T-cell (primary cell): ENCODE data around the gene ADAMTS14. TPM values are rescaled to one million over a fixed set of nuclear protein-coding genes. Genes with fewer than 3 reads are reported as not detected.
A peak's percentile ranks its signal among the peaks of the same experiment; 100 is the strongest.

Experiments
- ATAC-seq, 4 experiments: fragments of 200-7000 bp in 3 of 4; fragments of 150-1000 bp in 1 of 4; cut with Tn5 transposase; replicated peaks in 1 of 4; 1 replicate in 3 of 4; 2 replicates in 1 of 4; pipeline ENCODE4 v1.10.0; 2021; ENCODE audit warnings: moderate library complexity in 3 of 4, mild to moderate bottlenecking in 2 of 4, moderate number of reproducible peaks in 1 of 4
- CTCF ChIA-PET, 2 donors: fragments of 300-600 bp; sonication (Branson Sonifier 250); formaldehyde crosslinking; loops; one replicate each; lab custom pipeline; 2022; ENCODE audit warnings: antibody characterized with exemption in 2 of 2; lab: Charles Lee
- POLR2A ChIA-PET, 2 donors: fragments of 300-600 bp; sonication (Branson Sonifier 250); formaldehyde crosslinking; loops; one replicate each; lab custom pipeline; 2022; ENCODE audit warnings: antibody characterized with exemption in 2 of 2; lab: Charles Lee
- DNase-seq, 35 experiments: peaks; one replicate each; pipeline versions ENCODE4 v3.0.0 to v3.0.0-alpha.2; 2013 to 2023
- H3K27ac ChIP-seq: one replicate; pipeline ENCODE4 v1.5.1; 2013; ENCODE audit warnings: low read length
- H3K27me3 ChIP-seq, 2 experiments: replicated peaks in 1 of 2; 1 replicate in 1 of 2; 2 replicates in 1 of 2; pipeline versions ENCODE4 v1.6.1 to v1.7.0; 2013; ENCODE audit warnings: low read length in 1 of 2, mixed read lengths in 1 of 2; ENCODE audit not compliant: control insufficient read depth in 2 of 2, insufficient read depth in 2 of 2; ENCODE audit errors: extremely low read depth in 1 of 2
- H3K36me3 ChIP-seq, 2 donors: 1 replicate in 1 of 2; 2 replicates in 1 of 2; pipeline versions ENCODE4 v1.6.1 to v1.7.0; 2013; ENCODE audit warnings: low read length in 1 of 2; ENCODE audit not compliant: control insufficient read depth in 2 of 2, insufficient read depth in 1 of 2; ENCODE audit errors: extremely low read depth in 1 of 2
- H3K4me1 ChIP-seq, 2 experiments: 1 replicate in 1 of 2; 2 replicates in 1 of 2; pipeline versions ENCODE4 v1.6.1 to v1.7.0; 2013; ENCODE audit warnings: low read length in 2 of 2, mixed read lengths in 1 of 2; ENCODE audit not compliant: insufficient read depth in 2 of 2, control insufficient read depth in 1 of 2; ENCODE audit errors: extremely low read depth in 1 of 2
- H3K4me3 ChIP-seq, 2 donors: 1 replicate in 1 of 2; 2 replicates in 1 of 2; pipeline versions ENCODE4 v1.5.1 to v1.7.0; 2013; ENCODE audit warnings: mild to moderate bottlenecking in 2 of 2, low read length in 1 of 2, moderate library complexity in 1 of 2; ENCODE audit not compliant: control insufficient read depth in 1 of 2; ENCODE audit errors: extremely low read depth in 1 of 2
- H3K9me3 ChIP-seq: 2 replicates; pipeline ENCODE4 v1.7.0; 2013
- H3K27ac Mint-ChIP-seq, 2 donors: one replicate each; pipeline ENCODE4 v1.8.0; 2020 to 2021; ENCODE audit warnings: mild to moderate bottlenecking in 2 of 2, mixed read lengths in 2 of 2
- H3K27me3 Mint-ChIP-seq, 2 donors: one replicate each; pipeline ENCODE4 v1.8.0; 2021 to 2022; ENCODE audit warnings: mixed read lengths in 2 of 2
- H3K36me3 Mint-ChIP-seq: one replicate; pipeline ENCODE4 v1.8.0; 2021; ENCODE audit warnings: mixed read lengths
- H3K4me1 Mint-ChIP-seq, 3 donors: one replicate each; pipeline ENCODE4 v1.8.0; 2020 to 2022; ENCODE audit warnings: mixed read lengths in 3 of 3, mild to moderate bottlenecking in 1 of 3
- H3K4me3 Mint-ChIP-seq, 3 donors: one replicate each; pipeline ENCODE4 v1.8.0; 2020 to 2022; ENCODE audit warnings: mild to moderate bottlenecking in 3 of 3, mixed read lengths in 3 of 3, moderate library complexity in 3 of 3
- H3K9me3 Mint-ChIP-seq, 3 donors: one replicate each; pipeline ENCODE4 v1.8.0; 2020 to 2022; ENCODE audit warnings: mixed read lengths in 3 of 3
- WGBS: methylation state at CpG from one replicate; pipeline ENCODE4 v1.1.5; 2013; ENCODE audit warnings: missing lambda C conversion rate; ENCODE audit not compliant: insufficient coverage; 5-methylcytosine and 5-hydroxymethylcytosine counted together
- total RNA-seq, 35 experiments: library from RNA in 6 of 35; stranded (reverse) in 6 of 35; fragments of 120-200 nt in 1 of 35; gene quantifications; one replicate each; pipeline versions ENCODE4 v1.2.1 to v1.2.4 and lab custom pipeline; 2013 to 2026

The ADAMTS14 gene, protein sequence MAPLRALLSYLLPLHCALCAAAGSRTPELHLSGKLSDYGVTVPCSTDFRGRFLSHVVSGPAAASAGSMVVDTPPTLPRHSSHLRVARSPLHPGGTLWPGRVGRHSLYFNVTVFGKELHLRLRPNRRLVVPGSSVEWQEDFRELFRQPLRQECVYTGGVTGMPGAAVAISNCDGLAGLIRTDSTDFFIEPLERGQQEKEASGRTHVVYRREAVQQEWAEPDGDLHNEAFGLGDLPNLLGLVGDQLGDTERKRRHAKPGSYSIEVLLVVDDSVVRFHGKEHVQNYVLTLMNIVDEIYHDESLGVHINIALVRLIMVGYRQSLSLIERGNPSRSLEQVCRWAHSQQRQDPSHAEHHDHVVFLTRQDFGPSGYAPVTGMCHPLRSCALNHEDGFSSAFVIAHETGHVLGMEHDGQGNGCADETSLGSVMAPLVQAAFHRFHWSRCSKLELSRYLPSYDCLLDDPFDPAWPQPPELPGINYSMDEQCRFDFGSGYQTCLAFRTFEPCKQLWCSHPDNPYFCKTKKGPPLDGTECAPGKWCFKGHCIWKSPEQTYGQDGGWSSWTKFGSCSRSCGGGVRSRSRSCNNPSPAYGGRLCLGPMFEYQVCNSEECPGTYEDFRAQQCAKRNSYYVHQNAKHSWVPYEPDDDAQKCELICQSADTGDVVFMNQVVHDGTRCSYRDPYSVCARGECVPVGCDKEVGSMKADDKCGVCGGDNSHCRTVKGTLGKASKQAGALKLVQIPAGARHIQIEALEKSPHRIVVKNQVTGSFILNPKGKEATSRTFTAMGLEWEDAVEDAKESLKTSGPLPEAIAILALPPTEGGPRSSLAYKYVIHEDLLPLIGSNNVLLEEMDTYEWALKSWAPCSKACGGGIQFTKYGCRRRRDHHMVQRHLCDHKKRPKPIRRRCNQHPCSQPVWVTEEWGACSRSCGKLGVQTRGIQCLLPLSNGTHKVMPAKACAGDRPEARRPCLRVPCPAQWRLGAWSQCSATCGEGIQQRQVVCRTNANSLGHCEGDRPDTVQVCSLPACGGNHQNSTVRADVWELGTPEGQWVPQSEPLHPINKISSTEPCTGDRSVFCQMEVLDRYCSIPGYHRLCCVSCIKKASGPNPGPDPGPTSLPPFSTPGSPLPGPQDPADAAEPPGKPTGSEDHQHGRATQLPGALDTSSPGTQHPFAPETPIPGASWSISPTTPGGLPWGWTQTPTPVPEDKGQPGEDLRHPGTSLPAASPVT
- total RNA-seq (under 1 TPM in 4 of 5 donors, not detected in 1; 0.09 to 0.13 (median 0.10) TPM), total RNA-seq (lab: John Stamatoyannopoulos, UW) (0 to 0.41 (median 0.11) reads per million in 29 experiments)
- 0.04 TPM for total RNA-seq (2013)

DNA sequence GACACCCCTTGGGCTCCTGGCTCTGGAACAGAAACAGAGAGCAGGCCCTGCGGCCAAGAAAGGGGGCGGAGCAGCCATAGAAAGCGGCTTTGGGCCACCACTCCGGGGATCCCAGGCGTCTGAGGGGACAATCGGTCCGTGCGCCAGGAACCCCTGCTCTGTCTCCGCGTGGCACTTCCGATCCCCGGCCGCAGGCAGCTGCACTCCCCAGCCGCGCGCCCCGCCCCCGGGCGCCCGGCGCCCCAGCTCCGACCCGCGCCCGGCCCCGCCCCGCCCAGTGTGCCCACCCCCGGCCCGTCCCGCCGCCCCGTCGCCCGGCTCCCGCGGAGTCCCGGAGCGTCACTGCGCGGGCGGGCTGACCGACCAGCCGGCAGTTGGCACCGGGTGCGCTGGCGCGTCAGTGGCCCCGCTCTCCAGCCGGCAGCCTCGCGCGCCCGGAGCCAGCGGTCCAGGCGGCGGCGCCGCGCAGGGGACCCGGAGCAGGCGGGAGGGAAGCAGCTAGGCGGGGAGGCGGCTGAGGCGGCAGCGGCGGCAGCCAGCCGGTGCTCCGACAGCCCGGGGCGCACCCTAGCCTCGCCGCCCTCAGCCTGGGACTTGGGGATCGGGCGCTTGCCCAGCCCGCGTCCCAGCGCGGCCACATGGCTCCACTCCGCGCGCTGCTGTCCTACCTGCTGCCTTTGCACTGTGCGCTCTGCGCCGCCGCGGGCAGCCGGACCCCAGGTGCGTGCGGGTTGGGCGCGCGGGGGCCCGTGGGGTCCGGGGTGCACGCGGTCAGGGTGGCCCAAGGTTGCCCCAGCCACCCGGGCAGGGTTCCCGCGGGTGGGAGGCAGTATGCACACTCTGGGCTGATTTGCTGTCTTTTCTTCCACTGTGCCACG is at the start of gene ADAMTS14:
Gene ADAMTS14 (plus strand): TSS at position 342 of the 878 bp plus-strand sequence. CDS start 297 bp downstream, at position 639.
- peak within 1 kb of the TSS; percentile 46 to 68 (median 49) for H3K4me3 Mint-ChIP-seq
- peaks cover 0 to 4% (median 3%) of the 10 kb centered on the region in 3 donors for H3K9me3 Mint-ChIP-seq
- ChIA-PET POLR2A (no interaction called here), CTCF (no interaction called here)
- no peak within 1 kb of the TSS for H3K27ac ChIP-seq
- H3K9me3 ChIP-seq = no peaks in the 10 kb centered on the region
- H3K4me1 ChIP-seq = peaks cover 0 to 10% of the 10 kb centered on the region in 2 experiments
- no peaks in the 10 kb centered on the region for H3K36me3 ChIP-seq
- H3K27ac Mint-ChIP-seq = peak within 1 kb of the TSS in 1 of 2 donors; percentile 38
- peaks cover 33 to 50% of the 10 kb centered on the region in 2 donors for H3K27me3 Mint-ChIP-seq
- WGBS = 3% methylated on average over 94 of the region's 100 CpGs
- no peak within 1 kb of the TSS for H3K4me3 ChIP-seq
- H3K27me3 ChIP-seq = peaks cover 3 to 47% of the 10 kb centered on the region in 2 experiments
- peak in 3 of 4 experiments; percentile 26 to 48 (median 44) for ATAC-seq
- H3K4me1 Mint-ChIP-seq = peaks cover 9 to 10% (median 9%) of the 10 kb centered on the region in 3 donors
- no peaks in the 10 kb centered on the region for H3K36me3 Mint-ChIP-seq
- DNase-seq = peak in 6 of 35 experiments; percentile 1 to 19 (median 5)

DNA sequence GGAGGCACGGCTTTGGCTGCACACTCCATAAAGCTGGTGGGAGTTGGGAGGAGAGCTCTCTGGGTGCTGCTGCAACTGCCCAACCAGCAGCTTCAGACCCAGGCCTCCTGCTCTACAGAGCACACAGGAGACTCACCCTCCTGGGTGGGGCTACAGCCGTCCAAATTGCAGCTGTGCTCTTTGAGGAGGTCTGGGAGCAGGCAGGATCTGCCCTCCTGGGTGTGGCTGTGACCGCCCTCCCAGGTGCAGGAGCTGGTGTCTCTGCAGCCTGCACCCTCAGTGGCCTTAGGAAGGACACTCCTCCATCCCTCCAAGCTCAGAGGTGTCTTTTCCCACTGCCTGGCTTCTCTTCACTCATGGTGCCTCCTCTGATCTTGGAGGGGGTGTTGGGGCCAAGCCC is 49.8 kb upstream of the ADAMTS14 start:
- DNase-seq (no peak), ATAC-seq (no peak)
- POLR2A ChIA-PET = interaction anchor here in 1 of 2 donors (0.6 kb wide), 1 partner anchor 92 kb away, joined by 6 read pairs; no protein-coding TSS in a partner anchor
- 67% methylated on average over 1 of the region's 3 CpGs for WGBS
- Histone ChIP-seq H3K9me3 (no peaks in the 10 kb centered on the region), H3K27ac (no peak overlapping the region), H3K27me3 (no peaks in the 10 kb centered on the region), H3K36me3 (no peaks in the 10 kb centered on the region), H3K4me1 (peaks cover 0 to 10% of the 10 kb centered on the region in 2 experiments), H3K4me3 (no peak overlapping the region)
- Mint-ChIP-seq H3K27me3 (no peaks in the 10 kb centered on the region), H3K36me3 (no peaks in the 10 kb centered on the region), H3K9me3 (peaks cover 9 to 15% (median 15%) of the 10 kb centered on the region in 3 donors), H3K27ac (no peak overlapping the region), H3K4me3 (no peak overlapping the region), H3K4me1 (peaks cover 0 to 14% (median 5%) of the 10 kb centered on the region in 3 donors)
- CTCF ChIA-PET = no interaction called here

DNA sequence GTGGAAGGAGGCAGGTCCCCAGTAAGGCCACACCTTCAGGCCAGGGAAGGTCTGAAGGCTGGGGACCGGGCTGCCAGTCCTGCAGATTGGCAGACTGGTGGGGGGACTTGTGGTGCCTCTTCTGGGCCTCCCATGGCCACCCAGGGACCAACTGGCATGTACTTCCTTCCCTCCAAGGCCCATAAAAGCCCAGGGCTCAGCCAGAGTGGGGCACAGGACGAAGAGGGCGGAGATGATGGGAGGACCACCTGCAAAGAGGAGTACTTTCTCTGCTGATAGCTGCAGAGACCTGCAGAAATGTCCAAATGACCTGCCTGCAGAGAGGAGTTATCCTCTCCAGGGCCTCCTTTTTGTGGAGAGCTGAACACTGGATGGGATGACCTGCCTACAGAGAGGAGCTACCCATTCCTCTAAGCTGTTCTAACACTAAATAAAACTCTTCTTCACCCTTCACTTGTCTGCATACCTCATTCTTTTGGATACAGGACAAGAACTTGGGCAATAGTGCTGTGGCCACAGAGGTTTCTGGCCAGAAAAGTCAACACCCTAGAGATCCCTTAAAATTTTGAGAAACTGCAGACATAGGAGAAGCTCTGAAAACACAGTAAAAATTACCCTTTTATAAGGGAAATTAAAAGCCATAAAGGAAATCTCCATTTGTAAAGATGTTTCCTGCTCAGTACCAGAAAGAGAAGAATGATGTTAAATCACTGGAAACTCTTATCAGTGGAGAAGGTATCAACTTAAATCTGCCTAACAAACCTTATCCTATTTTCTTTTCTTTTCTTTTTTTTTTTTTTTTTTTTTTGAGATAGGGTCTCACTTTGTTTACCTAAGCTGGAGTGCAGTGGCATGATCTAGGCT is 49.1 kb upstream of the ADAMTS14 start:
- Mint-ChIP-seq H3K36me3 (no peaks in the 10 kb centered on the region), H3K4me3 (no peak overlapping the region), H3K9me3 (peaks cover 12 to 18% (median 17%) of the 10 kb centered on the region in 3 donors), H3K27me3 (no peaks in the 10 kb centered on the region), H3K4me1 (peaks cover 0 to 11% (median 5%) of the 10 kb centered on the region in 3 donors), H3K27ac (no peak overlapping the region)
- Histone ChIP-seq H3K4me3 (no peak overlapping the region), H3K9me3 (no peaks in the 10 kb centered on the region), H3K36me3 (no peaks in the 10 kb centered on the region), H3K27me3 (no peaks in the 10 kb centered on the region), H3K4me1 (peaks cover 0 to 3% of the 10 kb centered on the region in 2 experiments), H3K27ac (no peak overlapping the region)
- CTCF ChIA-PET = interaction anchor here in 1 of 2 donors (0.7 kb wide), 2 partner anchors 11 to 32 kb away, joined by 3 to 5 read pairs; no protein-coding TSS in a partner anchor
- POLR2A ChIA-PET = no interaction called here
- 100% methylated on average over 3 of the region's 3 CpGs for WGBS
- DNase-seq = no peak
- ATAC-seq = no peak

DNA sequence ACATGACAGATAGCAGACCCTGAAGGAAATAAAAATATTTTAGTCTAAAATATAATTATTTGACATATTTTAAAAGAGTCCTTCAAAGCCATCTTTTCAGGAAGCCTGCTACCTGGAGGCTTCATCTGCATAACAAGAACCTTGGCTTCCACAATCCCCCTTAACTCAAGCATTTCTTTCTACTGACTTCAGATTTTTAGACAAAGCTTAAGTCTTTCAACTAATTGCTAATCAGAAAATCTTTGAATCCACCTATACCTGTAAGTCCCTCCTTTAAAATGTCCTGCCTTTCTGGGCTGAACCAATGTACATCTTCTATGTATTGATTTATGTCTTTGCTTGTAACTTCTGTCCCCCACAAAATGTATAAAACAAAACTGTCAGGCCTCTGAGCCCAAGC is 46.2 kb upstream of the ADAMTS14 start:
- CTCF ChIA-PET = no interaction called here
- Mint-ChIP-seq H3K36me3 (no peaks in the 10 kb centered on the region), H3K4me1 (no peaks in the 10 kb centered on the region), H3K4me3 (no peak overlapping the region), H3K27me3 (peaks cover 0 to 1% of the 10 kb centered on the region in 2 donors), H3K27ac (no peak overlapping the region), H3K9me3 (peaks cover 7 to 12% (median 9%) of the 10 kb centered on the region in 3 donors)
- no peak overlapping the region for H3K27ac ChIP-seq
- H3K36me3 ChIP-seq = no peaks in the 10 kb centered on the region
- POLR2A ChIA-PET = interaction anchor here in 1 of 2 donors (0.6 kb wide), 1 partner anchor 1553 kb away, joined by 5 read pairs; no protein-coding TSS in a partner anchor
- DNase-seq (no peak), ATAC-seq (no peak)
- no peaks in the 10 kb centered on the region for H3K4me1 ChIP-seq
- H3K4me3 ChIP-seq = no peak overlapping the region
- no peaks in the 10 kb centered on the region for H3K27me3 ChIP-seq
- no peaks in the 10 kb centered on the region for H3K9me3 ChIP-seq

DNA sequence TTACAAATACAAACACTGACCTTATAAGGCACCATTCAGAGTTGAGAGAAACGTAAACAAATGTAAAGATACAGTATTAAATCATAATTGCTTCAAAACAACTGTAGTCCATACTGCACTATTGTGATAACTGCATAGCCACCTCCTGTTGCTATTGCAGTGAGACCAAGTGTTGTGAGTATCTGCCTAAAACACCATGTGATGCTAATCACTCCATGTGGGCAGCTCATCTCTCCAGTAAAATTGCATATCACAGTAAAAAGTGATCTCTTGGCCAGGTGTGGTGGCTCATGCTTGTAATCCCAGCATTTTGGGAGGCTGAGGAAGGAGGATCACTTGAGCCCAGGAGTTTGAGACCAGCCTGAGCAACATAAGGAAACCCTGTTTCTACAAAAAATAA is 43.0 kb upstream of the ADAMTS14 start:
- H3K36me3 Mint-ChIP-seq = no peaks in the 10 kb centered on the region
- peaks cover 0 to 6% of the 10 kb centered on the region in 2 experiments for H3K27me3 ChIP-seq
- no peaks in the 10 kb centered on the region for H3K9me3 ChIP-seq
- POLR2A ChIA-PET = no interaction called here
- no peaks in the 10 kb centered on the region for H3K36me3 ChIP-seq
- no peak overlapping the region for H3K27ac ChIP-seq
- DNase-seq (no peak), ATAC-seq (no peak)
- H3K4me3 Mint-ChIP-seq = no peak overlapping the region
- H3K27ac Mint-ChIP-seq = no peak overlapping the region
- CTCF ChIA-PET = interaction anchor here in 1 of 2 donors (0.6 kb wide), 1 partner anchor 16 kb away, joined by 8 read pairs; no protein-coding TSS in a partner anchor
- H3K4me1 ChIP-seq = no peaks in the 10 kb centered on the region
- H3K4me1 Mint-ChIP-seq = no peaks in the 10 kb centered on the region
- no peak overlapping the region for H3K4me3 ChIP-seq
- peaks cover 7 to 12% (median 9%) of the 10 kb centered on the region in 3 donors for H3K9me3 Mint-ChIP-seq
- no CpG with 5 or more reads among the region's 1 CpG for whole genome bisulfite sequencing
- H3K27me3 Mint-ChIP-seq = peaks cover 0 to 3% of the 10 kb centered on the region in 2 donors
